Esophagus squamous epithelium (tissue), 4 donors: ENCODE data around the gene RNF151.

ENCODE experiments used
- CTCF ChIP-seq, 6 experiments: fragments of 450-650 bp in 4 of 6; fragments of 200-600 bp in 2 of 6; sonication (generic) in 2 of 6; IDR thresholded peaks; one replicate each; pipeline ENCODE4 v1.5.1; 2016 to 2019; ENCODE audit warnings: antibody characterized with exemption in 6 of 6, mild to moderate bottlenecking in 4 of 6, moderate library complexity in 4 of 6
- POLR2A ChIP-seq, 4 donors: fragments of 450-650 bp; IDR thresholded peaks; one replicate each; pipeline ENCODE4 v1.6.1; 2017; ENCODE audit warnings: antibody characterized with exemption in 4 of 4, mild to moderate bottlenecking in 4 of 4, moderate library complexity in 3 of 4

GRCh38 chr16:1998360-1998835, 31.7 kb downstream of the RNF151 start:
- TF ChIP-seq CTCF (IDR thresholded peaks at IDR 0.05) (no peak), POLR2A (IDR thresholded peaks at IDR 0.05) (no peak)
